ENCODE measurements around the gene PSIP1.

DNA sequence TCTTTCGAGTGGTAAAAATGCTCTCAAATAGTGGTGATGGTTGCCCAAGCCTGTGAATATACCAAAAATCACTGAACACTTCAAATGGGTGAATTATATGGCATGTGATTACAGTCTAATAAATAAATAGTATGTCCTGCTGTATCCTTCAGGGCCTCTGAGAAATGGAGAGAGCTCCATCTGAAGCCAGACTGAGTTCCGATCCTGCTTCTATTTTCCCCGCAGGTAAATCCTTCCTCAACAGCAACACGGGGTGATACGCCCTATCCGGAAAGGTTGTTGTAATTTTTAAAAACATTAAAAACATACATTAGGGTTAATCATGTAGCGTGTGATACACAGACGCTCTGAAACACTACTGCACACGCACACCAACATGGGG lies 88.8 kb downstream of the PSIP1 start:
- TF ChIP-seq, protein P1, sequence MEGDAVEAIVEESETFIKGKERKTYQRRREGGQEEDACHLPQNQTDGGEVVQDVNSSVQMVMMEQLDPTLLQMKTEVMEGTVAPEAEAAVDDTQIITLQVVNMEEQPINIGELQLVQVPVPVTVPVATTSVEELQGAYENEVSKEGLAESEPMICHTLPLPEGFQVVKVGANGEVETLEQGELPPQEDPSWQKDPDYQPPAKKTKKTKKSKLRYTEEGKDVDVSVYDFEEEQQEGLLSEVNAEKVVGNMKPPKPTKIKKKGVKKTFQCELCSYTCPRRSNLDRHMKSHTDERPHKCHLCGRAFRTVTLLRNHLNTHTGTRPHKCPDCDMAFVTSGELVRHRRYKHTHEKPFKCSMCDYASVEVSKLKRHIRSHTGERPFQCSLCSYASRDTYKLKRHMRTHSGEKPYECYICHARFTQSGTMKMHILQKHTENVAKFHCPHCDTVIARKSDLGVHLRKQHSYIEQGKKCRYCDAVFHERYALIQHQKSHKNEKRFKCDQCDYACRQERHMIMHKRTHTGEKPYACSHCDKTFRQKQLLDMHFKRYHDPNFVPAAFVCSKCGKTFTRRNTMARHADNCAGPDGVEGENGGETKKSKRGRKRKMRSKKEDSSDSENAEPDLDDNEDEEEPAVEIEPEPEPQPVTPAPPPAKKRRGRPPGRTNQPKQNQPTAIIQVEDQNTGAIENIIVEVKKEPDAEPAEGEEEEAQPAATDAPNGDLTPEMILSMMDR (IDR thresholded peaks at IDR 0.05; ENCODE audit: poor library complexity) = no peak
- no peak for TF ChIP-seq EZH2 (IDR thresholded peaks at IDR 0.05; ENCODE audit: borderline replicate concordance)
